ENCODE data around the gene PHTF2. TPM values are rescaled to one million over a fixed set of nuclear protein-coding genes. Genes with fewer than 3 reads are reported as not detected.

The PHTF2 gene
- total RNA-seq, 1 donor from 2014 or later: 38.6 TPM

GRCh38 chr7:77791336-77791735 lies 7.2 kb upstream of the PHTF2 start:
- H3K27ac ChIP-seq: no peak overlapping the region

GRCh38 chr7:77791956-77792355 lies 6.6 kb upstream of the PHTF2 start:
- Histone ChIP-seq H3K9me3 (ENCODE audit: low read depth) (no peaks in the 10 kb centered on the region), H4K20me1 (ENCODE audit: low read depth) (peaks cover 7% of the 10 kb centered on the region), H3K27me3 (no peaks in the 10 kb centered on the region), H3K4me2 (no peak overlapping the region), H3K27ac (peak overlapping the region; percentile 56), H3K4me3 (no peak overlapping the region), H3K4me1 (peaks cover 3% of the 10 kb centered on the region), H3F3A (ENCODE audit: low read depth) (peaks cover 9% of the 10 kb centered on the region), H2AFZ (replicated peaks) (no peak overlapping the region), H3K9ac (no peak overlapping the region), H3K36me3 (no peaks in the 10 kb centered on the region), H3K79me2 (ENCODE audit: low read depth) (peaks cover 36% of the 10 kb centered on the region)
- Mint-ChIP-seq H3K9me3 (no peaks in the 10 kb centered on the region), H3K4me3 (no peak overlapping the region), H3K4me1 (peaks cover 6% of the 10 kb centered on the region), H3K36me3 (peaks cover 18% of the 10 kb centered on the region), H3K27me3 (ENCODE audit: insufficient read depth, low read depth) (no peaks in the 10 kb centered on the region), H3K27ac (no peak overlapping the region)
- DNase-seq (ENCODE audit: low spot score): no peak
- TF ChIP-seq CTCF (IDR thresholded peaks at IDR 0.05) (no peak), EZH2 (IDR thresholded peaks at IDR 0.05) (no peak), EZH2phosphoT487 (IDR thresholded peaks at IDR 0.05) (no peak)

More at GRCh38 chr7:77791336-77791735, 7.2 kb upstream of the PHTF2 start:
- Histone ChIP-seq H3K9ac (no peak overlapping the region), H3K4me1 (no peaks in the 10 kb centered on the region), H4K20me1 (ENCODE audit: low read depth) (peaks cover 6% of the 10 kb centered on the region), H2AFZ (replicated peaks) (no peak overlapping the region), H3K27me3 (no peaks in the 10 kb centered on the region), H3F3A (ENCODE audit: low read depth) (peaks cover 9% of the 10 kb centered on the region), H3K79me2 (ENCODE audit: low read depth) (peaks cover 30% of the 10 kb centered on the region), H3K9me3 (ENCODE audit: low read depth) (no peaks in the 10 kb centered on the region), H3K4me3 (no peak overlapping the region), H3K36me3 (no peaks in the 10 kb centered on the region), H3K4me2 (no peak overlapping the region)
- H3K27me3 Mint-ChIP-seq (ENCODE audit: insufficient read depth, low read depth): no peaks in the 10 kb centered on the region
- DNase-seq (ENCODE audit: low spot score): no peak
- H3K4me3 Mint-ChIP-seq: no peak overlapping the region
- peaks cover 18% of the 10 kb centered on the region for H3K36me3 Mint-ChIP-seq
- no peak overlapping the region for H3K27ac Mint-ChIP-seq
- no peaks in the 10 kb centered on the region for H3K9me3 Mint-ChIP-seq
- H3K4me1 Mint-ChIP-seq: peaks cover 1% of the 10 kb centered on the region
- no peak for TF ChIP-seq CTCF (IDR thresholded peaks at IDR 0.05)
- TF ChIP-seq EZH2 (IDR thresholded peaks at IDR 0.05): no peak
- TF ChIP-seq EZH2phosphoT487 (IDR thresholded peaks at IDR 0.05): no peak

- no peak overlapping the region for H3K4me2 ChIP-seq
- no peak overlapping the region for H3K9ac ChIP-seq
- no peak overlapping the region for H3K27ac ChIP-seq
- H2AFZ ChIP-seq (replicated peaks): no peak overlapping the region
- Mint-ChIP-seq H3K4me3 (no peak overlapping the region), H3K27me3 (ENCODE audit: insufficient read depth, low read depth) (no peaks in the 10 kb centered on the region), H3K9me3 (no peaks in the 10 kb centered on the region), H3K4me1 (peaks cover 18% of the 10 kb centered on the region), H3K27ac (no peak overlapping the region), H3K36me3 (peaks cover 17% of the 10 kb centered on the region)
- peaks cover 47% of the 10 kb centered on the region for H3K79me2 ChIP-seq (ENCODE audit: low read depth)
- no peak for TF ChIP-seq CTCF (IDR thresholded peaks at IDR 0.05)
- TF ChIP-seq EZH2phosphoT487 (IDR thresholded peaks at IDR 0.05): no peak
- no peak for TF ChIP-seq EZH2 (IDR thresholded peaks at IDR 0.05)
- no peak overlapping the region for H3K4me3 ChIP-seq
- H3K27me3 ChIP-seq: no peaks in the 10 kb centered on the region
- DNase-seq (ENCODE audit: low spot score): no peak
- H3K9me3 ChIP-seq (ENCODE audit: low read depth): no peaks in the 10 kb centered on the region
- peaks cover 11% of the 10 kb centered on the region for H4K20me1 ChIP-seq (ENCODE audit: low read depth)
- H3K4me1 ChIP-seq: peaks cover 8% of the 10 kb centered on the region
- no peaks in the 10 kb centered on the region for H3K36me3 ChIP-seq
- H3F3A ChIP-seq (ENCODE audit: low read depth): peaks cover 18% of the 10 kb centered on the region
These were observed 4.6 kb upstream of the PHTF2 start for GRCh38 chr7:77794000-77794399.
